IPS-20b (cell line): Measurements from ENCODE around the gene CREB3L1.
A peak's percentile ranks its signal among the peaks of the same experiment; 100 is the strongest.

ENCODE experiments used
- H3K27ac ChIP-seq: one replicate; pipeline ENCODE4 v1.5.1; 2013; ENCODE audit warnings: low read length
- H3K27me3 ChIP-seq: 2 replicates; pipeline ENCODE4 v1.6.1; 2013; ENCODE audit warnings: mild to moderate bottlenecking, low read length, inconsistent platforms; ENCODE audit not compliant: insufficient read depth
- H3K36me3 ChIP-seq: 2 replicates; pipeline ENCODE4 v1.6.1; 2013; ENCODE audit warnings: low read depth, mild to moderate bottlenecking, inconsistent platforms, low read length, moderate library complexity; ENCODE audit not compliant: insufficient read depth
- H3K4me1 ChIP-seq: 2 replicates; pipeline ENCODE4 v1.6.1; 2013; ENCODE audit warnings: mild to moderate bottlenecking, control low read depth, inconsistent platforms, low read length, moderate library complexity; ENCODE audit not compliant: insufficient read depth
- H3K4me3 ChIP-seq: 2 replicates; pipeline ENCODE4 v1.5.1; 2013; ENCODE audit warnings: mild to moderate bottlenecking, low read length, inconsistent platforms
- H3K9ac ChIP-seq: 2 replicates; pipeline ENCODE4 v1.6.1; 2013; ENCODE audit warnings: low read depth, mild to moderate bottlenecking, inconsistent platforms, low read length, moderate library complexity
- H3K9me3 ChIP-seq: 2 replicates; pipeline ENCODE4 v1.6.1; 2013; ENCODE audit warnings: mild to moderate bottlenecking, low read depth, low read length, inconsistent platforms; ENCODE audit not compliant: insufficient read depth

The CREB3L1 gene

GRCh38 chr11:46326813-46327416 is 49.5 kb downstream of the CREB3L1 start:
- H3K9me3 ChIP-seq: no peaks in the 10 kb centered on the region
- peaks cover 12% of the 10 kb centered on the region; the same call in 1 of the 2 replicates for H3K4me1 ChIP-seq
- no peak overlapping the region for H3K27ac ChIP-seq
- peaks cover 28% of the 10 kb centered on the region for H3K27me3 ChIP-seq
- no peak overlapping the region for H3K9ac ChIP-seq
- no peaks in the 10 kb centered on the region for H3K36me3 ChIP-seq
- H3K4me3 ChIP-seq: no peak overlapping the region

- H3K9ac ChIP-seq: no peak overlapping the region
- H3K4me3 ChIP-seq: no peak overlapping the region
- H3K27me3 ChIP-seq: peaks cover 37% of the 10 kb centered on the region
- H3K36me3 ChIP-seq: no peaks in the 10 kb centered on the region
- H3K27ac ChIP-seq: no peak overlapping the region
- no peaks in the 10 kb centered on the region for H3K9me3 ChIP-seq
- H3K4me1 ChIP-seq: peaks cover 12% of the 10 kb centered on the region; the same call in 1 of the 2 replicates
Measured at GRCh38 chr11:46327829-46328228, 50.4 kb downstream of the CREB3L1 start.

GRCh38 chr11:46330154-46330553 is 52.7 kb downstream of the CREB3L1 start:
- Histone ChIP-seq H3K4me1 (peaks cover 17% of the 10 kb centered on the region), H3K27ac (no peak overlapping the region), H3K27me3 (peaks cover 59% of the 10 kb centered on the region), H3K4me3 (peak overlapping the region; percentile 29; the same call in 1 of the 2 replicates), H3K9me3 (no peaks in the 10 kb centered on the region), H3K36me3 (no peaks in the 10 kb centered on the region), H3K9ac (no peak overlapping the region; the same call in 1 of the 2 replicates)

- no peak overlapping the region for H3K27ac ChIP-seq
- peaks cover 17% of the 10 kb centered on the region for H3K4me1 ChIP-seq
- H3K4me3 ChIP-seq: peak overlapping the region; percentile 29; the same call in 1 of the 2 replicates
- peaks cover 59% of the 10 kb centered on the region for H3K27me3 ChIP-seq
- no peaks in the 10 kb centered on the region for H3K9me3 ChIP-seq
- H3K9ac ChIP-seq: no peak overlapping the region; the same call in 1 of the 2 replicates
- no peaks in the 10 kb centered on the region for H3K36me3 ChIP-seq
Measured at GRCh38 chr11:46330563-46331281, 53.3 kb downstream of the CREB3L1 start.

- no peaks in the 10 kb centered on the region for H3K36me3 ChIP-seq
- no peaks in the 10 kb centered on the region for H3K9me3 ChIP-seq
- H3K27ac ChIP-seq: no peak overlapping the region
- no peak overlapping the region for H3K9ac ChIP-seq
- no peak overlapping the region for H3K4me3 ChIP-seq
- peaks cover 59% of the 10 kb centered on the region for H3K27me3 ChIP-seq
- peaks cover 23% of the 10 kb centered on the region for H3K4me1 ChIP-seq
Measured at GRCh38 chr11:46331282-46331984, 54.0 kb downstream of the CREB3L1 start.

- Histone ChIP-seq H3K36me3 (no peaks in the 10 kb centered on the region), H3K9ac (no peak overlapping the region), H3K27ac (no peak overlapping the region), H3K4me1 (peaks cover 30% of the 10 kb centered on the region), H3K4me3 (peak overlapping the region; percentile 67), H3K9me3 (no peaks in the 10 kb centered on the region), H3K27me3 (peaks cover 59% of the 10 kb centered on the region)
Measured at GRCh38 chr11:46332093-46332567, 54.7 kb downstream of the CREB3L1 start.

GRCh38 chr11:46332568-46333393 is 55.3 kb downstream of the CREB3L1 start:
- no peaks in the 10 kb centered on the region for H3K9me3 ChIP-seq
- peaks cover 59% of the 10 kb centered on the region for H3K27me3 ChIP-seq
- no peak overlapping the region for H3K27ac ChIP-seq
- H3K36me3 ChIP-seq: no peaks in the 10 kb centered on the region
- H3K4me3 ChIP-seq: peak overlapping the region; percentile 67; the same call in 1 of the 2 replicates
- no peak overlapping the region for H3K9ac ChIP-seq
- peaks cover 34% of the 10 kb centered on the region for H3K4me1 ChIP-seq

- Histone ChIP-seq H3K4me3 (peak overlapping the region; percentile 67), H3K9me3 (no peaks in the 10 kb centered on the region), H3K27me3 (peaks cover 59% of the 10 kb centered on the region), H3K9ac (no peak overlapping the region), H3K4me1 (peaks cover 41% of the 10 kb centered on the region), H3K36me3 (no peaks in the 10 kb centered on the region), H3K27ac (no peak overlapping the region)
Measured at GRCh38 chr11:46333394-46333947, 56.0 kb downstream of the CREB3L1 start.

- Histone ChIP-seq H3K4me1 (peaks cover 46% of the 10 kb centered on the region), H3K9me3 (no peaks in the 10 kb centered on the region), H3K9ac (no peak overlapping the region), H3K4me3 (no peak overlapping the region), H3K27ac (no peak overlapping the region), H3K36me3 (no peaks in the 10 kb centered on the region), H3K27me3 (peaks cover 58% of the 10 kb centered on the region)
Measured at GRCh38 chr11:46334211-46334610, 56.7 kb downstream of the CREB3L1 start.

- H3K9me3 ChIP-seq: no peaks in the 10 kb centered on the region
- H3K4me1 ChIP-seq: peaks cover 52% of the 10 kb centered on the region
- no peak overlapping the region for H3K27ac ChIP-seq
- H3K36me3 ChIP-seq: no peaks in the 10 kb centered on the region
- H3K27me3 ChIP-seq: peaks cover 47% of the 10 kb centered on the region
- H3K9ac ChIP-seq: no peak overlapping the region; the same call in 1 of the 2 replicates
- no peak overlapping the region for H3K4me3 ChIP-seq
Measured at GRCh38 chr11:46335271-46335670, 57.8 kb downstream of the CREB3L1 start.
